ENCODE results near the gene TBC1D16.
A peak's percentile ranks its signal among the peaks of the same experiment; 100 is the strongest.

The TBC1D16 gene

GRCh38 chr17:79925242-79925957 lies 110.3 kb downstream of the TBC1D16 start:
- DNase-seq = no peak

GRCh38 chr17:79924639-79924976 lies 111.1 kb downstream of the TBC1D16 start:
- DNase-seq = no peak

GRCh38 chr17:79923974-79924638 lies 111.6 kb downstream of the TBC1D16 start:
- DNase-seq = peak; percentile 38 to 72 (median 53)

GRCh38 chr17:79922798-79923197 lies 112.9 kb downstream of the TBC1D16 start:
- no peak for DNase-seq

- DNase-seq = no peak
These were observed 113.5 kb downstream of the TBC1D16 start for GRCh38 chr17:79922116-79922601.

GRCh38 chr17:79921411-79922115 lies 114.1 kb downstream of the TBC1D16 start:
- no peak for DNase-seq

- no peak for DNase-seq
These were observed 114.8 kb downstream of the TBC1D16 start for GRCh38 chr17:79920751-79921410.

- no peak for DNase-seq
These were observed 115.6 kb downstream of the TBC1D16 start for GRCh38 chr17:79919862-79920720.

GRCh38 chr17:79919164-79919585 lies 116.5 kb downstream of the TBC1D16 start:
- DNase-seq = no peak

GRCh38 chr17:79918581-79919163 lies 117.0 kb downstream of the TBC1D16 start:
- no peak for DNase-seq

- no peak for DNase-seq
These were observed 117.7 kb downstream of the TBC1D16 start for GRCh38 chr17:79917902-79918484.

- DNase-seq = no peak
These were observed 118.4 kb downstream of the TBC1D16 start for GRCh38 chr17:79916991-79917901.

GRCh38 chr17:79916506-79916905 lies 119.2 kb downstream of the TBC1D16 start:
- DNase-seq = no peak

- peak; percentile 37 to 70 (median 51) for DNase-seq
These were observed 119.7 kb downstream of the TBC1D16 start for GRCh38 chr17:79915850-79916430.

- DNase-seq = no peak
These were observed 120.6 kb downstream of the TBC1D16 start for GRCh38 chr17:79914813-79915740.

GRCh38 chr17:79913896-79914812 lies 121.5 kb downstream of the TBC1D16 start:
- no peak for DNase-seq

- no peak for DNase-seq
These were observed 122.2 kb downstream of the TBC1D16 start for GRCh38 chr17:79913451-79913850.
